Osteoblast (primary cell): ENCODE data around the gene CARNS1. TPM values are rescaled to one million over a fixed set of nuclear protein-coding genes. Genes with fewer than 3 reads are reported as not detected.

Experiments
- DNase-seq: peaks from one replicate; pipeline ENCODE4 v3.0.0; 2011; ENCODE audit warnings: low spot score, mixed read lengths; ENCODE audit not compliant: insufficient read length; ENCODE audit errors: missing footprints
- H2AFZ ChIP-seq: 2 replicates; pipeline ENCODE4 v1.6.0; 2011; ENCODE audit warnings: mild to moderate bottlenecking, low read length
- H3K27ac ChIP-seq: 2 replicates; pipeline ENCODE4 v1.5.1; 2011; ENCODE audit warnings: mild to moderate bottlenecking, low read depth, low read length, moderate library complexity
- H3K27me3 ChIP-seq: 2 replicates; pipeline ENCODE4 v1.6.0; 2012; ENCODE audit warnings: mild to moderate bottlenecking, control low read depth, inconsistent platforms, low read length, moderate library complexity; ENCODE audit not compliant: insufficient read depth
- H3K36me3 ChIP-seq: 2 replicates; pipeline ENCODE4 v1.5.1; 2011; ENCODE audit warnings: mild to moderate bottlenecking, low read length, control low read depth, moderate library complexity; ENCODE audit not compliant: insufficient read depth
- H3K4me1 ChIP-seq: 2 replicates; pipeline ENCODE4 v1.5.1; 2011; ENCODE audit warnings: mild to moderate bottlenecking, low read length, control low read depth, moderate library complexity; ENCODE audit not compliant: insufficient read depth
- H3K4me2 ChIP-seq: 2 replicates; pipeline ENCODE4 v1.6.0; 2011; ENCODE audit warnings: mild to moderate bottlenecking, low read length; ENCODE audit not compliant: insufficient read depth
- H3K4me3 ChIP-seq: fragments of 200-600 bp; sonication (generic); 3 replicates; pipeline ENCODE4 v1.5.1; 2012; ENCODE audit warnings: mild to moderate bottlenecking, low read length, inconsistent platforms; ENCODE audit not compliant: insufficient read depth
- H3K79me2 ChIP-seq: 2 replicates; pipeline ENCODE4 v1.6.0; 2012; ENCODE audit warnings: mild to moderate bottlenecking, low read length, control low read depth, inconsistent platforms; ENCODE audit not compliant: insufficient read depth
- H3K9me3 ChIP-seq: 2 replicates; pipeline ENCODE4 v1.5.1; 2011; ENCODE audit warnings: low read depth, low read length, control low read depth
- H4K20me1 ChIP-seq: 2 replicates; pipeline ENCODE4 v1.6.0; 2012; ENCODE audit warnings: mild to moderate bottlenecking, low read length, control low read depth; ENCODE audit not compliant: insufficient read depth
- total RNA-seq: library from RNA; depleted of rRNA; stranded (reverse); fragments of >200 nt; gene quantifications from 2 replicates; pipeline ENCODE4 v1.2.3, GENCODE V29; 2012
- TF ChIP-seq, protein P1 (sequence below): IDR thresholded peaks from 2 replicates; pipeline ENCODE4 v1.5.1; 2011; ENCODE audit warnings: mild to moderate bottlenecking, low read depth, low read length, moderate library complexity; ENCODE audit errors: extremely low read depth

CARNS1 gene
- total RNA-seq, 1 donor: under 0.01 TPM

DNA sequence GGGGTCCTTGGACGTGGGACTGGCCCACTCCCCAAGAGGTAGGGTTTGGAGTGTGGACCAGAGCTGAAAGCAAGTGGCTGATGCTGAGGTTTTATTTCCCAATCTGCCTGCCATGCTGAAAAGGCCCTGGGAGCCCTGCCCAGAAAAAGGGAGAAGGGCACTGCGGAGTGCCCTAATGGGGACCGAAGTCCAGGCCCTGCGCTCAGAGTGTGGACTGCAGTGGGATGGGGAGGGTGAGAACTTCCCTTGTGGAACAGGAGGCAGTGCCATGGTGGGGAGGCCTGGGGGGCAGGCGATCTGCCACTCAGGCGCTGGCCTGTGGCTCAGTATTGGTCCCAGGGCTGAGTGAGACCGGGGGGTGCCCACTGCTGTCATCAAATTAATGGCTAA lies 32.7 kb downstream of the CARNS1 start:
- Histone ChIP-seq H4K20me1 (no peaks in the 10 kb centered on the region), H3K79me2 (no peaks in the 10 kb centered on the region), H3K4me2 (no peak overlapping the region), H2AFZ (no peak overlapping the region), H3K9me3 (no peaks in the 10 kb centered on the region), H3K4me3 (no peak overlapping the region), H3K27me3 (peaks cover 3% of the 10 kb centered on the region), H3K36me3 (no peaks in the 10 kb centered on the region), H3K4me1 (no peaks in the 10 kb centered on the region), H3K27ac (no peak overlapping the region)
- peak; percentile 47 for DNase-seq
- TF ChIP-seq, protein P1, sequence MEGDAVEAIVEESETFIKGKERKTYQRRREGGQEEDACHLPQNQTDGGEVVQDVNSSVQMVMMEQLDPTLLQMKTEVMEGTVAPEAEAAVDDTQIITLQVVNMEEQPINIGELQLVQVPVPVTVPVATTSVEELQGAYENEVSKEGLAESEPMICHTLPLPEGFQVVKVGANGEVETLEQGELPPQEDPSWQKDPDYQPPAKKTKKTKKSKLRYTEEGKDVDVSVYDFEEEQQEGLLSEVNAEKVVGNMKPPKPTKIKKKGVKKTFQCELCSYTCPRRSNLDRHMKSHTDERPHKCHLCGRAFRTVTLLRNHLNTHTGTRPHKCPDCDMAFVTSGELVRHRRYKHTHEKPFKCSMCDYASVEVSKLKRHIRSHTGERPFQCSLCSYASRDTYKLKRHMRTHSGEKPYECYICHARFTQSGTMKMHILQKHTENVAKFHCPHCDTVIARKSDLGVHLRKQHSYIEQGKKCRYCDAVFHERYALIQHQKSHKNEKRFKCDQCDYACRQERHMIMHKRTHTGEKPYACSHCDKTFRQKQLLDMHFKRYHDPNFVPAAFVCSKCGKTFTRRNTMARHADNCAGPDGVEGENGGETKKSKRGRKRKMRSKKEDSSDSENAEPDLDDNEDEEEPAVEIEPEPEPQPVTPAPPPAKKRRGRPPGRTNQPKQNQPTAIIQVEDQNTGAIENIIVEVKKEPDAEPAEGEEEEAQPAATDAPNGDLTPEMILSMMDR: no peak

DNA sequence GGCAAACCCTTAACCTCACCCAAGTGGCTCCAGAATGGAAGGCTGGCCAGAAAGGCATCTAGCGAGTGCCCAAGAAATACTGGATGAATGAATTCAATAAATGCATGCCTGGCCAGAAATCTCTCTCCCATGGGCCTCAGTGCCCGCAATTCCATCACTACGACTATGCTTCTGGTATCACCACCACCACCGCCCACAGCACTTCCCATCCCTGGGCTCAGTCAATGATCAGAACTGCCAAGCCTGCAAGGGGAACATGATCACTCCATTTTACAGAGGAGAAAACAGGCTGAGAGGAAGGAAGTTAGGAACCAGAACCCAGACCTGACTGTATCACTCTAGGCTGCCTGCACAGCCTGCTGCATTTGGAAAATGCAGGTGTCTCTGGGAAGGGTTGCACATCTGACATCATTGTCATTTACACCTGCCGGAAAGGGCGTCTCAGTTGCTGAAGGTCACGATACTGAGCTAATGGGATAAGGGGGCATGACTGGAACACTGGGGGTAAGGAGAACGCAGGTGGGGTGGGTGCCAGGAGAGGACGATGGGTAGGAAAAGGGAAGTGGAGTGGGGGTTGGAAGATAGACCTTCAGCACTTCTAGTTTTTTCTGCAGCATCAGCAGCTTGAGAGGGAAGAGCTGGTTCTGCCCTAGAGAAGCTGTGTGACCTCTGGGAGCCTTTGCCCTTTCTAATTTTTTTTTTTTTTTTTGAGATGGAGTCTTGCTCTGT lies 33.8 kb downstream of the CARNS1 start:
- Histone ChIP-seq H3K4me2 (no peak overlapping the region), H3K79me2 (no peaks in the 10 kb centered on the region), H3K9me3 (no peaks in the 10 kb centered on the region), H3K36me3 (no peaks in the 10 kb centered on the region), H3K4me1 (no peaks in the 10 kb centered on the region), H3K27ac (no peak overlapping the region), H3K4me3 (no peak overlapping the region), H3K27me3 (peaks cover 3% of the 10 kb centered on the region), H4K20me1 (no peaks in the 10 kb centered on the region), H2AFZ (no peak overlapping the region)
- TF ChIP-seq, protein P1: no peak
- DNase-seq: peak; percentile 89

GRCh38 chr11:67450796-67451657 lies 35.5 kb downstream of the CARNS1 start:
- H2AFZ ChIP-seq: no peak overlapping the region
- H3K4me2 ChIP-seq: no peak overlapping the region
- no peak overlapping the region for H3K4me3 ChIP-seq
- H3K36me3 ChIP-seq: no peaks in the 10 kb centered on the region
- H3K9me3 ChIP-seq: no peaks in the 10 kb centered on the region
- DNase-seq: peak; percentile 77
- H3K27ac ChIP-seq: no peak overlapping the region
- H3K4me1 ChIP-seq: no peaks in the 10 kb centered on the region
- peaks cover 3% of the 10 kb centered on the region for H3K27me3 ChIP-seq
- H4K20me1 ChIP-seq: no peaks in the 10 kb centered on the region
- no peaks in the 10 kb centered on the region for H3K79me2 ChIP-seq
- TF ChIP-seq, protein P1: no peak

DNA sequence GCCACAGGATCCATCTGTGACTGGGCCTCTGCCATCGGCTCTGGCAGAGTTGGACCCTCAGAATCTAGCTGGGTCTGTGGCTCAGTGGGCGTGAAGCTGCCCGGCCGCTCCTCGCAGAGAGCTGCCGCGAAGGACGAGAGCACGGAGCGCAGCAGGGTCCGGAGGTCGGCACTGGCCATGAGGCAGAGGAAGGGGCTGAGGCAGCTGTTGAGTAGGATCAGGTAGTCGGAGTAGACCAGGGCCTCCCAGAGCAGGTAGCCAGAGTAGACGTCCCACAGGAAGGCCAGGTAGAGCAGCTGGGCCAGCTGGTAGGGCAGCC lies 36.1 kb downstream of the CARNS1 start:
- Histone ChIP-seq H3K79me2 (no peaks in the 10 kb centered on the region), H3K4me1 (no peaks in the 10 kb centered on the region), H3K9me3 (no peaks in the 10 kb centered on the region), H4K20me1 (no peaks in the 10 kb centered on the region), H3K4me2 (no peak overlapping the region), H3K4me3 (no peak overlapping the region), H3K27me3 (peaks cover 3% of the 10 kb centered on the region), H2AFZ (no peak overlapping the region), H3K27ac (no peak overlapping the region), H3K36me3 (no peaks in the 10 kb centered on the region)
- TF ChIP-seq, protein P1: no peak
- DNase-seq: peak; percentile 62
